WTC11 (cell line): Measurements from ENCODE around the gene ANO10. TPM values are rescaled to one million over a fixed set of nuclear protein-coding genes. Genes with fewer than 3 reads are reported as not detected.

Source experiments
- ATAC-seq: fragments of 200-7000 bp; cut with Tn5 transposase; 2 replicates; pipeline ENCODE4 v1.10.0; 2021; ENCODE audit warnings: mild to moderate bottlenecking, moderate library complexity
- CTCF ChIA-PET: fragments of 300-600 bp; sonication (Branson Sonifier 250); formaldehyde crosslinking; loops from one replicate; lab custom pipeline; 2021; ENCODE audit warnings: antibody characterized with exemption; lab: Charles Lee
- POLR2A ChIA-PET: fragments of 350-600 bp; sonication (Branson Sonifier 250); formaldehyde crosslinking; loops from one replicate; lab custom pipeline; 2021; ENCODE audit warnings: antibody characterized with exemption; lab: Charles Lee
- DNase-seq: peaks from one replicate; pipeline ENCODE4 v3.0.0; 2021; ENCODE audit warnings: low spot score
- H3K27ac Mint-ChIP-seq: 2 replicates; pipeline ENCODE4 v1.8.0; 2021; ENCODE audit warnings: mixed read lengths
- H3K27me3 Mint-ChIP-seq: 2 replicates; pipeline ENCODE4 v1.8.0; 2021; ENCODE audit warnings: low read depth, mild to moderate bottlenecking, moderate library complexity, mixed read lengths
- H3K36me3 Mint-ChIP-seq: 2 replicates; pipeline ENCODE4 v1.8.0; 2021; ENCODE audit warnings: mixed read lengths
- H3K4me1 Mint-ChIP-seq: 2 replicates; pipeline ENCODE4 v1.8.0; 2022; ENCODE audit warnings: mixed read lengths
- H3K4me3 Mint-ChIP-seq: 2 replicates; pipeline ENCODE4 v1.8.0; 2021; ENCODE audit warnings: mild to moderate bottlenecking, moderate library complexity, mixed read lengths
- H3K9me3 Mint-ChIP-seq: 2 replicates; pipeline ENCODE4 v1.8.0; 2021; ENCODE audit warnings: mixed read lengths
- ATF1 ChIP-seq: sonication (generic); formaldehyde crosslinking; IDR thresholded peaks from 2 replicates; pipeline ENCODE4 v1.8.1; 2023; ENCODE audit warnings: mild to moderate bottlenecking, moderate library complexity, missing genetic modification reagents
- EMX1 ChIP-seq: fragments of 250-450 bp; sonication (Bioruptor Pico); IDR thresholded peaks from 2 replicates; pipeline ENCODE4 v1.8.0; 2021; ENCODE audit warnings: mild to moderate bottlenecking
- FOXJ3 ChIP-seq: sonication (generic); formaldehyde crosslinking; IDR thresholded peaks from 2 replicates; pipeline ENCODE4 v1.9.0; 2021; ENCODE audit warnings: missing genetic modification reagents, mild to moderate bottlenecking, borderline replicate concordance
- FOXP1 ChIP-seq: sonication (generic); formaldehyde crosslinking; IDR thresholded peaks from 2 replicates; pipeline ENCODE4 v1.8.0; 2022; ENCODE audit warnings: missing genetic modification reagents, mild to moderate bottlenecking, moderate library complexity, borderline replicate concordance
- GABPB1 ChIP-seq: sonication (generic); formaldehyde crosslinking; IDR thresholded peaks from 2 replicates; pipeline ENCODE4 v1.8.1; 2023; ENCODE audit warnings: mild to moderate bottlenecking, missing genetic modification reagents
- MYBL2 ChIP-seq: sonication (generic); formaldehyde crosslinking; IDR thresholded peaks from 2 replicates; pipeline ENCODE4 v1.8.1; 2023; ENCODE audit warnings: mild to moderate bottlenecking, moderate library complexity, missing genetic modification reagents
- RELA ChIP-seq: sonication (generic); formaldehyde crosslinking; IDR thresholded peaks from 2 replicates; pipeline ENCODE4 v1.8.1; 2022; ENCODE audit warnings: missing genetic modification reagents, mild to moderate bottlenecking, borderline replicate concordance
- TCF7 ChIP-seq: sonication (generic); formaldehyde crosslinking; IDR thresholded peaks from 2 replicates; pipeline ENCODE4 v1.8.0; 2022; ENCODE audit warnings: mild to moderate bottlenecking, low read depth, missing genetic modification reagents, moderate library complexity
- ZNF219 ChIP-seq: sonication (generic); formaldehyde crosslinking; IDR thresholded peaks from 2 replicates; pipeline ENCODE4 v1.8.0; 2023; ENCODE audit warnings: missing genetic modification reagents, mild to moderate bottlenecking, borderline replicate concordance
- total RNA-seq: library from RNA; stranded (reverse); gene quantifications from 3 replicates; pipeline ENCODE4 v1.2.3, GENCODE V29; 2021
- TF ChIP-seq, protein P1 (sequence below): sonication (generic); formaldehyde crosslinking; IDR thresholded peaks from 2 replicates; pipeline ENCODE4 v1.8.0; 2023; ENCODE audit warnings: missing genetic modification reagents
- TF ChIP-seq, protein P2 (sequence below): fragments of 250-450 bp; sonication (Bioruptor Pico); conservative IDR thresholded peaks from 2 replicates; pipeline ENCODE4 v1.9.0; 2021; ENCODE audit warnings: mild to moderate bottlenecking
- TF ChIP-seq, protein P3 (sequence below): sonication (generic); formaldehyde crosslinking; IDR thresholded peaks from 2 replicates; pipeline ENCODE4 v1.8.0; 2022; ENCODE audit warnings: missing genetic modification reagents
- TF ChIP-seq, protein P4 (sequence below): sonication (generic); formaldehyde crosslinking; IDR thresholded peaks from 2 replicates; pipeline ENCODE4 v1.8.1; 2023; ENCODE audit warnings: mild to moderate bottlenecking, missing genetic modification reagents, moderate library complexity
- TF ChIP-seq, protein P5 (sequence below): sonication (generic); formaldehyde crosslinking; IDR thresholded peaks from 2 replicates; pipeline ENCODE4 v1.8.0; 2022; ENCODE audit warnings: mild to moderate bottlenecking, missing genetic modification reagents
- TF ChIP-seq, protein P6 (sequence below): sonication (generic); formaldehyde crosslinking; IDR thresholded peaks from 2 replicates; pipeline ENCODE4 v1.8.1; 2022; ENCODE audit warnings: low read depth, mild to moderate bottlenecking, moderate library complexity, missing genetic modification reagents, borderline replicate concordance

The ANO10 gene
- total RNA-seq, 1 experiment from 2014 or later, result 35.1 TPM

DNA sequence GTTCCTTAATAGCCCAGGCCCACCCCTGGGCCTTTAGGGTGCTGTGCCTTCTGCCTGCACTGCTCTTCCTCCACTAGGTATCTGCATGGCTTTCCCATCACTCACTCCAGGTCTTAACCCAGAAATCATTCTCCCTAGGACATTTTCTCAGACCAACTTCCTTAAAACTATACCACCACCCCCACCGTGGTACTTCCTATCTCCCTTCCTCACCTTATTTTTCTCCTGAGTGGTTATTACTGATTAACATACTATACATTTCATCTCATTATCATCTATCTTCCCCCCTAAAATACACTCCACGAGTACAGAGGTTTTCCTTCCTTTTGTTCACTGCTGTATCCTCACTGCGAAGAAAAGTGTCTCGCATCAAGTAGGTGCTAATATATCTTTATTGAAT, 115.2 kb downstream of the ANO10 start (continued):
- no peak for TF ChIP-seq FOXP1 (CRISPR knock-in tag)
- no peak for TF ChIP-seq MYBL2 (CRISPR knock-in tag)
- no peak for TF ChIP-seq RELA (CRISPR knock-in tag)
- TF ChIP-seq, protein P1, sequence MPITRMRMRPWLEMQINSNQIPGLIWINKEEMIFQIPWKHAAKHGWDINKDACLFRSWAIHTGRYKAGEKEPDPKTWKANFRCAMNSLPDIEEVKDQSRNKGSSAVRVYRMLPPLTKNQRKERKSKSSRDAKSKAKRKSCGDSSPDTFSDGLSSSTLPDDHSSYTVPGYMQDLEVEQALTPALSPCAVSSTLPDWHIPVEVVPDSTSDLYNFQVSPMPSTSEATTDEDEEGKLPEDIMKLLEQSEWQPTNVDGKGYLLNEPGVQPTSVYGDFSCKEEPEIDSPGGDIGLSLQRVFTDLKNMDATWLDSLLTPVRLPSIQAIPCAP (CRISPR knock-in tag), result no peak
- TF ChIP-seq ZNF219, result no peak
- no peak for TF ChIP-seq TCF7
- no peak for TF ChIP-seq GABPB1 (CRISPR knock-in tag)

DNA sequence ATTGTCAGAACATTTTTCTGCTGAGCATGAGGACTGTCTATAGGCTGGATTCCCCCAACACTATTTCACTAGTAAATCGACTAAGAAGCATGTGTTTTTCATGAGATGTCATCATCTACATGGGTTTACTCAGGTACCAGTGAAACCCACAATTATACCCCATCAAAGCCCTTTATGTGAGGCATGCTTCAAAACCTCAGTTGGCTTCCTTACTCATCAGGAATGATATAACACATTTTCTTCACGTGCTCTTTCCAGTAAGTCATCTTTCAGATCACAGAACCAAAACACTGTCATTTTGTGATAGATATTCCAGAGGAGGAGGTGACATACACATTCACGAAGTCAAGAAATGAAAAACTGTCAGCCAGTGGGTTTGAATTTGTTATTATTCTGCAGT, 116.5 kb downstream of the ANO10 start:
- Mint-ChIP-seq H3K27ac (no peak overlapping the region), H3K36me3 (0 out of 2 replicates have a peak, but pooled peaks cover 3% of the 10 kb centered on the region), H3K4me3 (no peak overlapping the region), H3K27me3 (no peaks in the 10 kb centered on the region), H3K9me3 (no peaks in the 10 kb centered on the region), H3K4me1 (no peaks in the 10 kb centered on the region)
- DNase-seq (no peak), ATAC-seq (no peak)
- ChIA-PET CTCF (no interaction called here), POLR2A (no interaction called here)
- TF ChIP-seq, protein P2, sequence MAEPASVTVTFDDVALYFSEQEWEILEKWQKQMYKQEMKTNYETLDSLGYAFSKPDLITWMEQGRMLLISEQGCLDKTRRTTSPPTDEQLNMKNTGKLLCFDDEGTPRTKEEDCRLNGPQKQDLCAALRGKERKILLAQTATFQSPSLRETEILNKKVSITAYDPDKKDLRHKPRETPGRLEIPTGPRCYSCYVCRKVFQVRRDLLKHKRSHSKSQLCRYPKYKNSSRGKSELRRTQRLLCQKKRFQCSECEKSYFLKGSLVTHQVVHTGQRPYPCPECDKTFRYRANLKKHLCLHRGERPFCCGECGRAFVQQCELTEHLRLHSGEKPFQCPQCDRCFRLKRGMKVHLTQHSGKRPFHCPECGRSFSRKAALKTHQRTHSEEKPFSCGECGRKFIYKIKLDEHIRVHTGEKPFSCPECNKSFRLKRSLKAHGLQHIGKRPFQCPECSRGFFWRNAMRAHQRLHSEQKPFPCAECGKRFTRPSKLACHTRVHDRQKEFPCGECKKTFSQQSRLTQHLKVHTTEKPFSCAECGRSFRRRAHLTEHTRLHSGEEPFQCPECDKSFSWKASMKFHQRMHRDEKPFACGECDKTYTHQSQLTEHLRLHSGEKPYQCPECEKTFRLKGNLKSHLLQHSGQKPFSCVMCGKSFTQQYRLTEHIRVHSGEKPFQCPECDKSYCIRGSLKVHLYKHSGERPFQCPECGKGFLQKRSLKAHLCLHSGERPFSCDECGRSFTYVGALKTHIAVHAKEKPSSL (CRISPR knock-in tag), result no peak
- TF ChIP-seq EMX1 (no peak), FOXJ3 (CRISPR knock-in tag) (no peak), ATF1 (no peak), RELA (CRISPR knock-in tag) (no peak)
- TF ChIP-seq, protein P3, sequence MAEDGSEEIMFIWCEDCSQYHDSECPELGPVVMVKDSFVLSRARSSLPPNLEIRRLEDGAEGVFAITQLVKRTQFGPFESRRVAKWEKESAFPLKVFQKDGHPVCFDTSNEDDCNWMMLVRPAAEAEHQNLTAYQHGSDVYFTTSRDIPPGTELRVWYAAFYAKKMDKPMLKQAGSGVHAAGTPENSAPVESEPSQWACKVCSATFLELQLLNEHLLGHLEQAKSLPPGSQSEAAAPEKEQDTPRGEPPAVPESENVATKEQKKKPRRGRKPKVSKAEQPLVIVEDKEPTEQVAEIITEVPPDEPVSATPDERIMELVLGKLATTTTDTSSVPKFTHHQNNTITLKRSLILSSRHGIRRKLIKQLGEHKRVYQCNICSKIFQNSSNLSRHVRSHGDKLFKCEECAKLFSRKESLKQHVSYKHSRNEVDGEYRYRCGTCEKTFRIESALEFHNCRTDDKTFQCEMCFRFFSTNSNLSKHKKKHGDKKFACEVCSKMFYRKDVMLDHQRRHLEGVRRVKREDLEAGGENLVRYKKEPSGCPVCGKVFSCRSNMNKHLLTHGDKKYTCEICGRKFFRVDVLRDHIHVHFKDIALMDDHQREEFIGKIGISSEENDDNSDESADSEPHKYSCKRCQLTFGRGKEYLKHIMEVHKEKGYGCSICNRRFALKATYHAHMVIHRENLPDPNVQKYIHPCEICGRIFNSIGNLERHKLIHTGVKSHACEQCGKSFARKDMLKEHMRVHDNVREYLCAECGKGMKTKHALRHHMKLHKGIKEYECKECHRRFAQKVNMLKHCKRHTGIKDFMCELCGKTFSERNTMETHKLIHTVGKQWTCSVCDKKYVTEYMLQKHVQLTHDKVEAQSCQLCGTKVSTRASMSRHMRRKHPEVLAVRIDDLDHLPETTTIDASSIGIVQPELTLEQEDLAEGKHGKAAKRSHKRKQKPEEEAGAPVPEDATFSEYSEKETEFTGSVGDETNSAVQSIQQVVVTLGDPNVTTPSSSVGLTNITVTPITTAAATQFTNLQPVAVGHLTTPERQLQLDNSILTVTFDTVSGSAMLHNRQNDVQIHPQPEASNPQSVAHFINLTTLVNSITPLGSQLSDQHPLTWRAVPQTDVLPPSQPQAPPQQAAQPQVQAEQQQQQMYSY (CRISPR knock-in tag), result no peak
- TF ChIP-seq, protein P4, sequence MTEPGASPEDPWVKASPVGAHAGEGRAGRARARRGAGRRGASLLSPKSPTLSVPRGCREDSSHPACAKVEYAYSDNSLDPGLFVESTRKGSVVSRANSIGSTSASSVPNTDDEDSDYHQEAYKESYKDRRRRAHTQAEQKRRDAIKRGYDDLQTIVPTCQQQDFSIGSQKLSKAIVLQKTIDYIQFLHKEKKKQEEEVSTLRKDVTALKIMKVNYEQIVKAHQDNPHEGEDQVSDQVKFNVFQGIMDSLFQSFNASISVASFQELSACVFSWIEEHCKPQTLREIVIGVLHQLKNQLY (CRISPR knock-in tag), result no peak
- TF ChIP-seq, protein P5, sequence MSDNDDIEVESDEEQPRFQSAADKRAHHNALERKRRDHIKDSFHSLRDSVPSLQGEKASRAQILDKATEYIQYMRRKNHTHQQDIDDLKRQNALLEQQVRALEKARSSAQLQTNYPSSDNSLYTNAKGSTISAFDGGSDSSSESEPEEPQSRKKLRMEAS (CRISPR knock-in tag), result no peak
- TF ChIP-seq, protein P1 (CRISPR knock-in tag), result no peak
- TF ChIP-seq, protein P6, sequence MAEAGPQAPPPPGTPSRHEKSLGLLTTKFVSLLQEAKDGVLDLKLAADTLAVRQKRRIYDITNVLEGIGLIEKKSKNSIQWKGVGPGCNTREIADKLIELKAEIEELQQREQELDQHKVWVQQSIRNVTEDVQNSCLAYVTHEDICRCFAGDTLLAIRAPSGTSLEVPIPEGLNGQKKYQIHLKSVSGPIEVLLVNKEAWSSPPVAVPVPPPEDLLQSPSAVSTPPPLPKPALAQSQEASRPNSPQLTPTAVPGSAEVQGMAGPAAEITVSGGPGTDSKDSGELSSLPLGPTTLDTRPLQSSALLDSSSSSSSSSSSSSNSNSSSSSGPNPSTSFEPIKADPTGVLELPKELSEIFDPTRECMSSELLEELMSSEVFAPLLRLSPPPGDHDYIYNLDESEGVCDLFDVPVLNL, result no peak
